ENCODE results near the gene PHETA2.
"Not testable (repeated sequence)": the region's sequence is repeated elsewhere in the genome, so short reads cannot be mapped to it uniquely, and the experiment has no call there.

Gene PHETA2

GRCh38 chr22:42111798-42112197, 37.8 kb downstream of the PHETA2 start:
- no peak for DNase-seq

- not testable (repeated sequence) for DNase-seq
Observed at GRCh38 chr22:42112793-42113192, 38.7 kb downstream of the PHETA2 start.

- no peak for DNase-seq
Observed at GRCh38 chr22:42114721-42115120, 40.7 kb downstream of the PHETA2 start.

GRCh38 chr22:42115420-42115830, 41.4 kb downstream of the PHETA2 start:
- DNase-seq, result not testable (repeated sequence)

- no peak for DNase-seq
Observed at GRCh38 chr22:42116848-42117424, 42.9 kb downstream of the PHETA2 start.

- DNase-seq, result not testable (repeated sequence)
Observed at GRCh38 chr22:42120231-42121021, 46.4 kb downstream of the PHETA2 start.

- DNase-seq, result not testable (repeated sequence)
Observed at GRCh38 chr22:42123529-42123928, 49.5 kb downstream of the PHETA2 start.

GRCh38 chr22:42127606-42128005, 53.6 kb downstream of the PHETA2 start:
- DNase-seq, result no peak

- DNase-seq, result not testable (repeated sequence)
Observed at GRCh38 chr22:42128007-42128406, 54.0 kb downstream of the PHETA2 start.

Data from DMS153 (cell line).